GM12872 (cell line): ENCODE data around the gene BID.

Source experiments
- TF ChIP-seq, protein P1 (sequence below): IDR thresholded peaks from 3 replicates; pipeline ENCODE4 v1.5.1; 2011; ENCODE audit warnings: low read depth, mild to moderate bottlenecking, low read length, moderate library complexity; ENCODE audit not compliant: insufficient read depth

The BID gene

GRCh38 chr22:17707526-17707925 is 66.7 kb downstream of the BID start:
- TF ChIP-seq, protein P1, sequence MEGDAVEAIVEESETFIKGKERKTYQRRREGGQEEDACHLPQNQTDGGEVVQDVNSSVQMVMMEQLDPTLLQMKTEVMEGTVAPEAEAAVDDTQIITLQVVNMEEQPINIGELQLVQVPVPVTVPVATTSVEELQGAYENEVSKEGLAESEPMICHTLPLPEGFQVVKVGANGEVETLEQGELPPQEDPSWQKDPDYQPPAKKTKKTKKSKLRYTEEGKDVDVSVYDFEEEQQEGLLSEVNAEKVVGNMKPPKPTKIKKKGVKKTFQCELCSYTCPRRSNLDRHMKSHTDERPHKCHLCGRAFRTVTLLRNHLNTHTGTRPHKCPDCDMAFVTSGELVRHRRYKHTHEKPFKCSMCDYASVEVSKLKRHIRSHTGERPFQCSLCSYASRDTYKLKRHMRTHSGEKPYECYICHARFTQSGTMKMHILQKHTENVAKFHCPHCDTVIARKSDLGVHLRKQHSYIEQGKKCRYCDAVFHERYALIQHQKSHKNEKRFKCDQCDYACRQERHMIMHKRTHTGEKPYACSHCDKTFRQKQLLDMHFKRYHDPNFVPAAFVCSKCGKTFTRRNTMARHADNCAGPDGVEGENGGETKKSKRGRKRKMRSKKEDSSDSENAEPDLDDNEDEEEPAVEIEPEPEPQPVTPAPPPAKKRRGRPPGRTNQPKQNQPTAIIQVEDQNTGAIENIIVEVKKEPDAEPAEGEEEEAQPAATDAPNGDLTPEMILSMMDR = no peak

- TF ChIP-seq, protein P1 = no peak
Measured at GRCh38 chr22:17706947-17707346, 67.3 kb downstream of the BID start.

- TF ChIP-seq, protein P1 = no peak
Measured at GRCh38 chr22:17705951-17706900, 68.0 kb downstream of the BID start.

DNA sequence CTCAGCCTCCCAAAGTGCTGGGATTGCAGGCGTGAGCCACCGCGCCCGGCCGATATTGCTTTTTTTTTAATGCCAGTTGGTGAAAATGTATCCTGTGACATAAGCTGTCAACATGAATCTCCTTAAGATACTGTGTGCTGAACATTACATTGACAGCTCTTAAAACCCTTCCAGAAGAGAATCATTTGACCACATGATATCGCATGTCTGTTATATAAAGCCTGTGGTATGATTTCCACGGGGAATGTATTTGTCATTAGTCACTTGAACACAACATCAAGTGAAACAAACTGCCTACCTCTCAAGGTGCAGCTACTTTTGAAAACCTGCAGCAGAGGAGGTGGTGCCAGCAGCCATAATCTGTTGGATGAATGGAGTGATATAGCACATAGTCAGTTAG is 68.7 kb downstream of the BID start:
- TF ChIP-seq, protein P1 = no peak

DNA sequence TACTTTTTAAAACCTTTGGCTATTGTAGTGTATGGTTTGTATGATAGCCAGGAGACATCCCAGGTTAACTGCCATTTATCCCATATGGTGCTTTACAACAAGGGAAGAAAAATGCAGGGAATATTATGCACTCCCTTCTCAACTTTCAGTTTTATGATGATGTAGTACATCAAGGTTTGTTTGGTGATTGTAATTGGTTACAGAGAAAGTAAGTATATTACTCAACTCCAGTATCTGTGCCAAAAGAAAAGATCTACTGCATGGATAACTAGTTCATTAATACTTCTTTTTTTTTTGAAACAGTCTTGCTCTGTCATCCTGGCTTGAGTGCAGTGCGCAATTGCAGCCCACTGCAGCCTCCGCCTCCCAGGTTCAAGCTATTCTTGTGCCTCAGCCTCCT is 70.5 kb downstream of the BID start:
- TF ChIP-seq, protein P1 = no peak

DNA sequence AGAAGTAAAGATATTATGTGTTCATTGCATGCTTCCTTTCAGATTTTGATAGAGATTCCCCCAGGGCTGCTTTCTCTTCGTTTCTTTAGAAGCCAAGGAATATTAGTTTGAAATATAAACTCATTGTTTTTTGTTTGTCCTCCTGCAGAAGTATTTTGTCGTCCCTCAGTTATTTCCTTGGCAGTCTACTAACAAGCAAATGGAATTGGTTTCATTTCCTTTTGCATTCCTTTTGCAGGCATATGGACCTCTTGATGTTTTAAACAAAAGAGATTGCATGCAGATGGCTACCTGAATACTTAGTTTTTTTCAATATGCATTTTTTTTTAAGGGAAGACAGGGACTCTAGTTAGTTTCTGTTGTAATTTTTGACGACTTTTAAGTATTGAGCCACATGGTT is 73.5 kb downstream of the BID start:
- TF ChIP-seq, protein P1 = no peak

DNA sequence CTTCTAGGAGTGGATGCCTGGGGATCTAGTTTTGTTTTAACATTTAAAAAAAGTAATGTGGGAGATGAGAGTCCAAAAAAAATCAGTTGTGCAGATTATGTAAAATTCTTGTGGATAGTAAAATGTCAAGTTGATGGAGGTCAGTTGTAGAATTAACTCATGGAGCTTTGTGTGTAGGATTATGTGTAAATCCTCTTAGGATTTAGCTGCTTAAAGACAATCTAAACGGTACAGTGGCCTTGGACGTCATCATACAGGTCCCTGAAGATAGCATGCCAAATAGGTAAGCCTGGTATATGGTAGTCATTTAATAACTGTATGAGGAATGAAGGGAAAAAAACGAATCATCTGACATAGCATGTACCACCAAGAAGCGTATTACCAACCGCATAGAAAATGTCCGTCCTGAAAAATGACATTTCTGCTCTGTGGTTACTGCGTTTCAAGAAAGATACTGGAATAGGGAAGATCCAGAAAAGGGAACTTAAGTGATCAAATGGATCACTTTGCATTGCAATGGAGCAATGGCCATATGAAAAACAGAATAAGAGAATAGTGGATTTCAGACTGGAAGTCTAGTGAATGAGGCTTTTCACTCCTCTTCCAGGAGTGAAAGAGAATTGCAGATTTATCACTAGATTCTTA is 74.5 kb downstream of the BID start:
- TF ChIP-seq, protein P1 = no peak
